Measurements from ENCODE around the gene PTPRM.

PTPRM gene

DNA sequence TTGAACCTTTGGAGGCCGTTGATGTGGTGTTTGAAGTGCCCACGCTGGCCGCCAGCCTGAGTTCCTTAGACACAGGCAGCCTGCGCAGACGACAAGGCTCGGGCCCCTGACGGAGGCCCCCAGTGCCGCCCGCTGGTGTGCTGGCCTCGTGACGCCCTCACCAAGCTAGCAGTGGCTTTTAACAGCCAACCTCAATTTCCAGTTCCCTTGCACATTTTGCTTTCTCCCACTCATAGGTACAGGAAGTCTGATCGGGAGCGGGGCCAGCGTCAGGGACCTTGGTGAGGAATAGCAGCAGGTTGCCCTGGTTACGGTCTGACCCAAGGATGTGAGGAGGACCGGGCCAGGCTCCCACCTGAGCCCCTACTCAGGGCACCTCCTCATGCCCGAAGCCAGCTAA lies 834.5 kb downstream of the PTPRM start:
- H3K79me2 ChIP-seq (ENCODE audit: insufficient read depth, low read depth): no peaks in the 10 kb centered on the region
- no peaks in the 10 kb centered on the region for H3K27me3 ChIP-seq (ENCODE audit: insufficient read depth, low read depth)
- TF ChIP-seq, protein P1, sequence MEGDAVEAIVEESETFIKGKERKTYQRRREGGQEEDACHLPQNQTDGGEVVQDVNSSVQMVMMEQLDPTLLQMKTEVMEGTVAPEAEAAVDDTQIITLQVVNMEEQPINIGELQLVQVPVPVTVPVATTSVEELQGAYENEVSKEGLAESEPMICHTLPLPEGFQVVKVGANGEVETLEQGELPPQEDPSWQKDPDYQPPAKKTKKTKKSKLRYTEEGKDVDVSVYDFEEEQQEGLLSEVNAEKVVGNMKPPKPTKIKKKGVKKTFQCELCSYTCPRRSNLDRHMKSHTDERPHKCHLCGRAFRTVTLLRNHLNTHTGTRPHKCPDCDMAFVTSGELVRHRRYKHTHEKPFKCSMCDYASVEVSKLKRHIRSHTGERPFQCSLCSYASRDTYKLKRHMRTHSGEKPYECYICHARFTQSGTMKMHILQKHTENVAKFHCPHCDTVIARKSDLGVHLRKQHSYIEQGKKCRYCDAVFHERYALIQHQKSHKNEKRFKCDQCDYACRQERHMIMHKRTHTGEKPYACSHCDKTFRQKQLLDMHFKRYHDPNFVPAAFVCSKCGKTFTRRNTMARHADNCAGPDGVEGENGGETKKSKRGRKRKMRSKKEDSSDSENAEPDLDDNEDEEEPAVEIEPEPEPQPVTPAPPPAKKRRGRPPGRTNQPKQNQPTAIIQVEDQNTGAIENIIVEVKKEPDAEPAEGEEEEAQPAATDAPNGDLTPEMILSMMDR (conservative IDR thresholded peaks at IDR 0.05; ENCODE audit: low read depth, low read length): no peak
- H3K9ac ChIP-seq: no peak overlapping the region
- no peak overlapping the region for H3K4me3 ChIP-seq (IDR thresholded peaks at IDR 0.05; ENCODE audit: insufficient read depth, low read depth, low read length)
- H3K4me2 ChIP-seq: no peak overlapping the region
- no peaks in the 10 kb centered on the region for H3K4me1 ChIP-seq (ENCODE audit: low read depth, poor library complexity, severe bottlenecking)
- H4K20me1 ChIP-seq (ENCODE audit: insufficient read depth): no peaks in the 10 kb centered on the region
- no peak overlapping the region for H2AFZ ChIP-seq (ENCODE audit: low read depth)
- H3K36me3 ChIP-seq (ENCODE audit: insufficient read depth): no peaks in the 10 kb centered on the region
- H3K27ac ChIP-seq: no peak overlapping the region

DNA sequence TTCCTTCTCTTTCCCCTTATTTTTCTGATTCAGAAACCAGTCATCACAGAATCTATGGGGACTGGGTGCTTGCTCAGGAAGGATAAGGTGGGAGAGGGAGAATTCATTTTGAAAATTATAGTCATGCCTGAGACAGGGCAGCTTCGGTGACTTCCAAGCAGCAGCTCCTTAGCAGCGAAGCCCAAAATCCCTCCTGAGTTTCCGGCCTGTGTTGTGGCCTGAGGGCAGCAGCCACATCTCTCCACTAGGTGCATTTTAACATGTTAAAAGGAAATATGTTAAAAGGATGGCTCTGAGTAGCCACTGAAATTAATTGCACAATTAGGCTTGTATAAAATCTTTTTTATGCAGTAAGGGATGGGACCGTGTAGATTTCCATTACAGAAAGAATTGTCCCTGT lies 835.1 kb downstream of the PTPRM start:
- H3K27ac ChIP-seq: no peak overlapping the region
- no peak overlapping the region for H3K4me3 ChIP-seq (IDR thresholded peaks at IDR 0.05; ENCODE audit: insufficient read depth, low read depth, low read length)
- H3K36me3 ChIP-seq (ENCODE audit: insufficient read depth): no peaks in the 10 kb centered on the region
- H3K27me3 ChIP-seq (ENCODE audit: insufficient read depth, low read depth): no peaks in the 10 kb centered on the region
- H3K4me1 ChIP-seq (ENCODE audit: low read depth, poor library complexity, severe bottlenecking): no peaks in the 10 kb centered on the region
- no peak overlapping the region for H2AFZ ChIP-seq (ENCODE audit: low read depth)
- H4K20me1 ChIP-seq (ENCODE audit: insufficient read depth): no peaks in the 10 kb centered on the region
- H3K79me2 ChIP-seq (ENCODE audit: insufficient read depth, low read depth): no peaks in the 10 kb centered on the region
- H3K9ac ChIP-seq: no peak overlapping the region
- TF ChIP-seq, protein P1 (conservative IDR thresholded peaks at IDR 0.05; ENCODE audit: low read depth, low read length): no peak
- no peak overlapping the region for H3K4me2 ChIP-seq

DNA sequence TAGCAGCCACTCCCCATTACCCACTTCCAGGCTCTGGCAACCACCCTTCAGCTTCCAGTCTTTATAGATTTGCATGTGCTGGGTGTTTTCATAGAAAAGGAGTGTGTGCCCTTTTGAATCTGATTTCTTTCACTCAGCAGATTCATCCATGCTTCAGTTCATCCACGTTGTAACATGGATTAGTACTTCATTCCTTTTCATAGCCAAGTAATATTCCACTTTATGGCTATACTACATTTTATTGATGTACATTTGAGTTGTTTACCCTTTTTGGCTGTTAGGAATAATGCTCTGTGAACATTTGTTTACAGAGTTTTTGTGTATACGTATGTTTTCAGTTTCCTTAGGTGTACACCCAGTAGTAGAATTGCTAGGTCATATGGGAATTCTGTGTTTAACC lies 836.6 kb downstream of the PTPRM start:
- TF ChIP-seq, protein P1 (conservative IDR thresholded peaks at IDR 0.05; ENCODE audit: low read depth, low read length): no peak
- H3K79me2 ChIP-seq (ENCODE audit: insufficient read depth, low read depth): no peaks in the 10 kb centered on the region
- H3K4me2 ChIP-seq: no peak overlapping the region
- H4K20me1 ChIP-seq (ENCODE audit: insufficient read depth): no peaks in the 10 kb centered on the region
- H3K4me3 ChIP-seq (IDR thresholded peaks at IDR 0.05; ENCODE audit: insufficient read depth, low read depth, low read length): no peak overlapping the region
- no peaks in the 10 kb centered on the region for H3K36me3 ChIP-seq (ENCODE audit: insufficient read depth)
- H2AFZ ChIP-seq (ENCODE audit: low read depth): no peak overlapping the region
- no peak overlapping the region for H3K9ac ChIP-seq
- no peak overlapping the region for H3K27ac ChIP-seq
- no peaks in the 10 kb centered on the region for H3K27me3 ChIP-seq (ENCODE audit: insufficient read depth, low read depth)
- no peaks in the 10 kb centered on the region for H3K4me1 ChIP-seq (ENCODE audit: low read depth, poor library complexity, severe bottlenecking)

DNA sequence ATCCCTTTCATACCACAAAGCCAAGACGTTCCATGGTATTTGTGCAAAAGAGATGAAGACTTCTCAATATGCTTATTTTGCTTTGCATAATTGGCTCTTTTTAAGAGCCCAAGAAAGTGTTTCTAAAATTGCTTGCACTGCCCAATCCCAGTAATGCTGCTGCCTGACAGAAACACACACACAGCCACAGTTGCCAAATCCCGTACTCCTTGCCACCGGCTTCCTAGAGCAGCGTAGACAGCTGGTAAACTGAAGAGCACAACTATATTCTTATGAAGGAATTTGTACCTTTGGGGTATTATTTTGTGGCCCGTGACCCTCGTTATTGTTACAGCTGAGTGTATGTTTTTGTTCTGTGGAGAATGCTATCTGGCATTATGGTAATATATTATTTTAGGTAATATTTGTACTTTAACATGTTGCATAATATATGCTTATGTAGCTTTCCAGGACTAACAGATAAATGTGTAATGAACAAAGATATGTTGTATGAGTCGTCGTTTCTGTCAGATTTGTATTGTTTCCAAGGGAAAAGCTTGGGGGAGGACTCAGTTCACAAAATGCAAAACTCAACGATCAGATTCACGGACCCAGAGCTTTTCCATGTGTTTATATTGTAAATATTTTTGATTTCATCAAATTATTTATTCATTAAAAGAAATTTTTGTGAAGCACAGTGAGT lies 839.2 kb downstream of the PTPRM start:
- Histone ChIP-seq H2AFZ (ENCODE audit: low read depth) (no peak overlapping the region), H3K4me2 (no peak overlapping the region), H3K4me1 (ENCODE audit: low read depth, poor library complexity, severe bottlenecking) (no peaks in the 10 kb centered on the region), H4K20me1 (ENCODE audit: insufficient read depth) (no peaks in the 10 kb centered on the region), H3K79me2 (ENCODE audit: insufficient read depth, low read depth) (no peaks in the 10 kb centered on the region), H3K27me3 (ENCODE audit: insufficient read depth, low read depth) (no peaks in the 10 kb centered on the region), H3K4me3 (IDR thresholded peaks at IDR 0.05; ENCODE audit: insufficient read depth, low read depth, low read length) (no peak overlapping the region), H3K27ac (no peak overlapping the region), H3K9ac (no peak overlapping the region), H3K36me3 (ENCODE audit: insufficient read depth) (no peaks in the 10 kb centered on the region)
- TF ChIP-seq, protein P1 (conservative IDR thresholded peaks at IDR 0.05; ENCODE audit: low read depth, low read length): no peak

Data from KMS-11 (cell line).